ENCODE results near the gene RBFOX2.

DNA sequence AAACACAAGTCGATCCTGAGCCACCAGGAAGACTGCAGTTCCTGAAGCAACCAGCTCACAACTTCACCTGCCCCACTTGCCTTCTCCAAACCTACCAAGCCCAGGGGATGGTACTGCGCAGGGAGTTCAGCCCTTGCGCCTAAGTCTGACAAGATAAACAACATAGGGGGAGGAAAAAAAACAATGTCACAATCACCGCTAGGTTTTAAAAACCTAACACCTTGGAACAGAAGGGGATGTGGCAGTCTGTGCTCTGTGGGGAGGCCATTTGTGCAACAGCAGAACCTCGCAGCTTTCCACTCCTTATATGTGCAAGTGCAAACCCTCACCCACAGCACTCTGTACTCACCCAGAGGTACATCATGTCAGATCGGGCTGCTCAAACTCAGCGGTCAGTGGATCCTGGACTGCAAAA lies 134.2 kb downstream of the RBFOX2 start:
- TF ChIP-seq, protein P1, sequence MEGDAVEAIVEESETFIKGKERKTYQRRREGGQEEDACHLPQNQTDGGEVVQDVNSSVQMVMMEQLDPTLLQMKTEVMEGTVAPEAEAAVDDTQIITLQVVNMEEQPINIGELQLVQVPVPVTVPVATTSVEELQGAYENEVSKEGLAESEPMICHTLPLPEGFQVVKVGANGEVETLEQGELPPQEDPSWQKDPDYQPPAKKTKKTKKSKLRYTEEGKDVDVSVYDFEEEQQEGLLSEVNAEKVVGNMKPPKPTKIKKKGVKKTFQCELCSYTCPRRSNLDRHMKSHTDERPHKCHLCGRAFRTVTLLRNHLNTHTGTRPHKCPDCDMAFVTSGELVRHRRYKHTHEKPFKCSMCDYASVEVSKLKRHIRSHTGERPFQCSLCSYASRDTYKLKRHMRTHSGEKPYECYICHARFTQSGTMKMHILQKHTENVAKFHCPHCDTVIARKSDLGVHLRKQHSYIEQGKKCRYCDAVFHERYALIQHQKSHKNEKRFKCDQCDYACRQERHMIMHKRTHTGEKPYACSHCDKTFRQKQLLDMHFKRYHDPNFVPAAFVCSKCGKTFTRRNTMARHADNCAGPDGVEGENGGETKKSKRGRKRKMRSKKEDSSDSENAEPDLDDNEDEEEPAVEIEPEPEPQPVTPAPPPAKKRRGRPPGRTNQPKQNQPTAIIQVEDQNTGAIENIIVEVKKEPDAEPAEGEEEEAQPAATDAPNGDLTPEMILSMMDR (IDR thresholded peaks at IDR 0.05): peak; percentile 2 to 21 (median 18)
- no peak for TF ChIP-seq POLR2A (IDR thresholded peaks at IDR 0.05)
